ENCODE measurements around the gene TIFAB. TPM values are rescaled to one million over a fixed set of nuclear protein-coding genes. Genes with fewer than 3 reads are reported as not detected.
A peak's percentile ranks its signal among the peaks of the same experiment; 100 is the strongest.

TIFAB gene
- total and polyA plus RNA-seq, 2 experiments from 2014 or later: not detected

DNA sequence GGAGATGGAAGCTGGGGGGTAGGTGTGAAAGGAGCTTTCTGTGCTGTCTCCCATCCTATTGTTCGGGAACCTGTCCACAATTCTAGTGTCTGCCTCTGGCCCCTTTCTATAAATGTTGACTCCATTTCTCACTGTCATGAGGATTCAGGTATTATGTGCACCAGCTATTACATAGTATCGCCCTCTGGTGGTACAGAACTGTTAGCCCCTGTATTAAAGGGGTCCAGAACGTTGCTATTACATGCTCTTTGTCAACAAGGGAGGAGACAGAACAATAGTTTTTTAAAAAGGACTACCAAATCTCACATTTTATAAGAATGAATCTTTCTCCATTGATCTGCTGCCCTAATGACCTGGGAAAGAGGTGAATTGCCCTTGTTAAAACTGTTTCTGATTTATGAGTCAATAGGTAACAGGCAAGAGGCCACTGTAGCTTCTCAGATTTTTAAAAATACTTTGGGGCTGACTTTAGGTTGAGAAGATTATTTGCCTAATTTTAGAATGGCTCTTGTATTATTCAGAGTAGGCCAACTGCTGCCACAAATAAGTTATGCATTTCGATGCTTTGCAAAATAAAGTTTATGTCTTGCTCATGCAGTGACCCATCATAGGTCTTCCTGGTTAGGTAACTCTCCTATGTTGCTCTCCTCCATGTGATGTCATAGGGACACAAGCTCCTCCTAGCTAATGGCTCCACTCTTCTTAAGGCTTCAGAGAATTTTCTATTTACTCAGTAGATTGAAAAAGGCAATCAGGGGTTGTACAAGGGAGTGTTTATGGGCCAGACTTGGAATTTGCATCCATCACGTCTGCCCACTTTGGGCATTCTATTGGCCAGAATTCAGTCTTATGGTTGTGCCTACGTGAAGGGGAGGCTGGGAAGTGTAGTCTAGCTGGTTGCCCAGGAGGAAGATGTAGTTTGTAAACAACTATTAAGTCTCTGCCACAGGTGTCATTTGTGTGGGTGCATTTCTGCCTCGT, 25.8 kb downstream of the TIFAB start:
- TF ChIP-seq STAT1 (IDR thresholded peaks at IDR 0.05; ENCODE audit: unreplicated experiment) (no peak), CTCF (conservative IDR thresholded peaks at IDR 0.05; ENCODE audit: low read depth in 2 of 2) (peak; percentile 82 to 85)
- H4K20me1 ChIP-seq (replicated peaks; ENCODE audit: insufficient read depth): no peaks in the 10 kb centered on the region
- H3F3A ChIP-seq (replicated peaks; ENCODE audit: low read depth): no peaks in the 10 kb centered on the region
- H3K27ac ChIP-seq (ENCODE audit: low read depth): no peak overlapping the region
- peaks cover 11% of the 10 kb centered on the region; the same call in 2 of the 3 replicates for H3K9me3 Mint-ChIP-seq
- ATAC-seq (peak; percentile 91), DNase-seq (ENCODE audit: low spot score) (peak; percentile 82)
- H3K36me3 Mint-ChIP-seq (ENCODE audit: low read depth): peaks cover 8% of the 10 kb centered on the region; the same call in 2 of the 3 replicates
- no peaks in the 10 kb centered on the region for H3K4me1 Mint-ChIP-seq
- no peak overlapping the region for H3K4me3 ChIP-seq
- no peak overlapping the region for H3K27ac Mint-ChIP-seq
- H3K4me3 Mint-ChIP-seq: no peak overlapping the region
- H3K9me2 ChIP-seq (ENCODE audit: insufficient read depth): no peaks in the 10 kb centered on the region
- no peaks in the 10 kb centered on the region for H3K79me2 ChIP-seq (replicated peaks; ENCODE audit: insufficient read depth)
- peaks cover 2% of the 10 kb centered on the region for H3K27me3 Mint-ChIP-seq (ENCODE audit: insufficient read depth, low read depth, poor library complexity)
- no peak overlapping the region for H3K4me2 ChIP-seq
- H3K27me3 ChIP-seq (ENCODE audit: insufficient read depth): no peaks in the 10 kb centered on the region
- H3K36me3 ChIP-seq (ENCODE audit: insufficient read depth): no peaks in the 10 kb centered on the region
- H3K4me1 ChIP-seq (ENCODE audit: insufficient read depth): no peaks in the 10 kb centered on the region
- no peak overlapping the region for H2AFZ ChIP-seq

DNA sequence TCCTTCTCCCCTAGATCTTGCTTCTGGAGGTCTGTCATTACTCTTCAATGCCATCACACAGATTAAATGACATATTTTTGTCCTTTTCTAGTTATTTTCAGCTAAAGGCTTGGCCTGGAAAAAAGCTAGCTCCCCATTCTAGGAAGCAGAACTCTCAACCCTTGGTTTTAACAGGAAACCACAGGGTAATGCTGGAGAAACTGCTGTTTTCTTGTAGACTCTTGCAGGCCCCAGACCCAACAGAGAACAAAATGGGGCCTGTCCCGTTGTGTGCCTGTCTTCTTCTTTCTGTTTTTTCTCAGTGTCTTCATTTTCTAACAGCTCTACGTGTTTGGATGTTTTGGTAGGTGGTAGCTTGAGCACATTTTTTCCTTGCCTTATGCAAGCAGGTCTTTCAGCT, 26.5 kb downstream of the TIFAB start:
- H3F3A ChIP-seq (replicated peaks; ENCODE audit: low read depth): no peaks in the 10 kb centered on the region
- no peaks in the 10 kb centered on the region for H3K4me1 Mint-ChIP-seq
- ATAC-seq (no peak), DNase-seq (ENCODE audit: low spot score) (no peak)
- H3K27me3 ChIP-seq (ENCODE audit: insufficient read depth): no peaks in the 10 kb centered on the region
- no peak overlapping the region for H3K4me3 Mint-ChIP-seq
- peaks cover 11% of the 10 kb centered on the region; the same call in 2 of the 3 replicates for H3K9me3 Mint-ChIP-seq
- no peaks in the 10 kb centered on the region for H3K9me2 ChIP-seq (ENCODE audit: insufficient read depth)
- H3K27ac Mint-ChIP-seq: no peak overlapping the region
- H4K20me1 ChIP-seq (replicated peaks; ENCODE audit: insufficient read depth): no peaks in the 10 kb centered on the region
- no peak overlapping the region for H3K4me2 ChIP-seq
- H3K4me3 ChIP-seq: no peak overlapping the region
- H3K27ac ChIP-seq (ENCODE audit: low read depth): no peak overlapping the region
- no peaks in the 10 kb centered on the region for H3K4me1 ChIP-seq (ENCODE audit: insufficient read depth)
- H3K36me3 ChIP-seq (ENCODE audit: insufficient read depth): no peaks in the 10 kb centered on the region
- H3K79me2 ChIP-seq (replicated peaks; ENCODE audit: insufficient read depth): no peaks in the 10 kb centered on the region
- H3K36me3 Mint-ChIP-seq (ENCODE audit: low read depth): peaks cover 8% of the 10 kb centered on the region; the same call in 2 of the 3 replicates
- H2AFZ ChIP-seq: no peak overlapping the region
- peaks cover 2% of the 10 kb centered on the region for H3K27me3 Mint-ChIP-seq (ENCODE audit: insufficient read depth, low read depth, poor library complexity)
- TF ChIP-seq, protein P1, sequence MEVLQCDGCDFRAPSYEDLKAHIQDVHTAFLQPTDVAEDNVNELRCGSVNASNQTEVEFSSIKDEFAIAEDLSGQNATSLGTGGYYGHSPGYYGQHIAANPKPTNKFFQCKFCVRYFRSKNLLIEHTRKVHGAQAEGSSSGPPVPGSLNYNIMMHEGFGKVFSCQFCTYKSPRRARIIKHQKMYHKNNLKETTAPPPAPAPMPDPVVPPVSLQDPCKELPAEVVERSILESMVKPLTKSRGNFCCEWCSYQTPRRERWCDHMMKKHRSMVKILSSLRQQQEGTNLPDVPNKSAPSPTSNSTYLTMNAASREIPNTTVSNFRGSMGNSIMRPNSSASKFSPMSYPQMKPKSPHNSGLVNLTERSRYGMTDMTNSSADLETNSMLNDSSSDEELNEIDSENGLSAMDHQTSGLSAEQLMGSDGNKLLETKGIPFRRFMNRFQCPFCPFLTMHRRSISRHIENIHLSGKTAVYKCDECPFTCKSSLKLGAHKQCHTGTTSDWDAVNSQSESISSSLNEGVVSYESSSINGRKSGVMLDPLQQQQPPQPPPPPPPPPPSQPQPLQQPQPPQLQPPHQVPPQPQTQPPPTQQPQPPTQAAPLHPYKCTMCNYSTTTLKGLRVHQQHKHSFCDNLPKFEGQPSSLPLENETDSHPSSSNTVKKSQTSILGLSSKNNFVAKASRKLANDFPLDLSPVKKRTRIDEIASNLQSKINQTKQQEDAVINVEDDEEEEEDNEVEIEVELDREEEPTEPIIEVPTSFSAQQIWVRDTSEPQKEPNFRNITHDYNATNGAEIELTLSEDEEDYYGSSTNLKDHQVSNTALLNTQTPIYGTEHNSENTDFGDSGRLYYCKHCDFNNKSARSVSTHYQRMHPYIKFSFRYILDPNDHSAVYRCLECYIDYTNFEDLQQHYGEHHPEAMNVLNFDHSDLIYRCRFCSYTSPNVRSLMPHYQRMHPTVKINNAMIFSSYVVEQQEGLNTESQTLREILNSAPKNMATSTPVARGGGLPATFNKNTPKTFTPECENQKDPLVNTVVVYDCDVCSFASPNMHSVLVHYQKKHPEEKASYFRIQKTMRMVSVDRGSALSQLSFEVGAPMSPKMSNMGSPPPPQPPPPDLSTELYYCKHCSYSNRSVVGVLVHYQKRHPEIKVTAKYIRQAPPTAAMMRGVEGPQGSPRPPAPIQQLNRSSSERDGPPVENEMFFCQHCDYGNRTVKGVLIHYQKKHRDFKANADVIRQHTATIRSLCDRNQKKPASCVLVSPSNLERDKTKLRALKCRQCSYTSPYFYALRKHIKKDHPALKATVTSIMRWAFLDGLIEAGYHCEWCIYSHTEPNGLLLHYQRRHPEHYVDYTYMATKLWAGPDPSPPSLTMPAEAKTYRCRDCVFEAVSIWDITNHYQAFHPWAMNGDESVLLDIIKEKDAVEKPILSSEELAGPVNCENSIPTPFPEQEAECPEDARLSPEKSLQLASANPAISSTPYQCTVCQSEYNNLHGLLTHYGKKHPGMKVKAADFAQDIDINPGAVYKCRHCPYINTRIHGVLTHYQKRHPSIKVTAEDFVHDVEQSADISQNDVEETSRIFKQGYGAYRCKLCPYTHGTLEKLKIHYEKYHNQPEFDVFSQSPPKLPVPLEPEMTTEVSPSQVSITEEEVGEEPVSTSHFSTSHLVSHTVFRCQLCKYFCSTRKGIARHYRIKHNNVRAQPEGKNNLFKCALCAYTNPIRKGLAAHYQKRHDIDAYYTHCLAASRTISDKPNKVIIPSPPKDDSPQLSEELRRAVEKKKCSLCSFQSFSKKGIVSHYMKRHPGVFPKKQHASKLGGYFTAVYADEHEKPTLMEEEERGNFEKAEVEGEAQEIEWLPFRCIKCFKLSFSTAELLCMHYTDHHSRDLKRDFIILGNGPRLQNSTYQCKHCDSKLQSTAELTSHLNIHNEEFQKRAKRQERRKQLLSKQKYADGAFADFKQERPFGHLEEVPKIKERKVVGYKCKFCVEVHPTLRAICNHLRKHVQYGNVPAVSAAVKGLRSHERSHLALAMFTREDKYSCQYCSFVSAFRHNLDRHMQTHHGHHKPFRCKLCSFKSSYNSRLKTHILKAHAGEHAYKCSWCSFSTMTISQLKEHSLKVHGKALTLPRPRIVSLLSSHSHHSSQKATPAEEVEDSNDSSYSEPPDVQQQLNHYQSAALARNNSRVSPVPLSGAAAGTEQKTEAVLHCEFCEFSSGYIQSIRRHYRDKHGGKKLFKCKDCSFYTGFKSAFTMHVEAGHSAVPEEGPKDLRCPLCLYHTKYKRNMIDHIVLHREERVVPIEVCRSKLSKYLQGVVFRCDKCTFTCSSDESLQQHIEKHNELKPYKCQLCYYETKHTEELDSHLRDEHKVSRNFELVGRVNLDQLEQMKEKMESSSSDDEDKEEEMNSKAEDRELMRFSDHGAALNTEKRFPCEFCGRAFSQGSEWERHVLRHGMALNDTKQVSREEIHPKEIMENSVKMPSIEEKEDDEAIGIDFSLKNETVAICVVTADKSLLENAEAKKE (CRISPR knock-in tag; IDR thresholded peaks at IDR 0.05): no peak
- TF ChIP-seq JUNB (IDR thresholded peaks at IDR 0.05; ENCODE audit: unreplicated experiment) (no peak), ZNF331 (CRISPR knock-in tag; IDR thresholded peaks at IDR 0.05; ENCODE audit: low read depth) (no peak), STAT1 (IDR thresholded peaks at IDR 0.05; ENCODE audit: unreplicated experiment) (no peak), ETS1 (IDR thresholded peaks at IDR 0.05) (no peak)

Measured in GM23338 (cell line).